Measurements from ENCODE around the gene MALRD1.

The MALRD1 gene

DNA sequence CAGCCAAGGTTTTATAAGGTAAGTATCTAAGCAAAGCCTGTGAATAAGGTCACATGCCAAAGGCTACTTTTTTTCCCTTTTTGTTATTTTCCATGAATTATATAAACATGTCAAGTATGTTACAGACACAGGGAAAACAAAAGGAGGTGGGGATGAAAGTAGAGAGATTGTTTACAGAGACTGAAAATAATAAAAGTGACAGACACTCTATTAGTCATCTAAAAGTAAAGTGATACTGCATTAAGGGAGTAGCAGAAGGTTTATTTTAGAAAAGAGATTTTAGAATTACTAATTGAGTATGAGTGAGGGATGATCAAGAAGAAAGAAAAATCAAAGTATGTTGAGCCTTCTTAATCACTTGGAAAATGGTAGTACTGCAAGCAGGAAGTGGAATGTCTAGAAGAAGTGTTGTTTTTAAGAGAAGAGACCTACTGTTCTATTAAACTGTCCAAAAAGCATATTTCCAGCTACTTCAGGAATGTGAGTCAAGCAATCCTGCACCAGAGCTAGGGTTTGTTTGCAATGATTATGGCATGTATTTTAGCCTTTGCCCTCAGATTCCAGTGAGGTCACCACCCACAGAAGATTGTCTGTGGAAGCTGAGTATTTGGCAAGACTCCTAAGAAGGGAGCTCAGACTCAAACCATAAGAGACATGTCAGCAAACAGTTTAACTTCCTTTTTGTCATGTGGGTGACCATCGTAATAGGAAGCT is 589.7 kb downstream of the MALRD1 start:
- DNase-seq (ENCODE audit: low read depth in 2 of 2, low spot score in 1 of 2) = no peak

GRCh38 chr10:19638896-19639233 is 590.3 kb downstream of the MALRD1 start:
- no peak for DNase-seq (ENCODE audit: low read depth in 2 of 2, low spot score in 1 of 2)

DNA sequence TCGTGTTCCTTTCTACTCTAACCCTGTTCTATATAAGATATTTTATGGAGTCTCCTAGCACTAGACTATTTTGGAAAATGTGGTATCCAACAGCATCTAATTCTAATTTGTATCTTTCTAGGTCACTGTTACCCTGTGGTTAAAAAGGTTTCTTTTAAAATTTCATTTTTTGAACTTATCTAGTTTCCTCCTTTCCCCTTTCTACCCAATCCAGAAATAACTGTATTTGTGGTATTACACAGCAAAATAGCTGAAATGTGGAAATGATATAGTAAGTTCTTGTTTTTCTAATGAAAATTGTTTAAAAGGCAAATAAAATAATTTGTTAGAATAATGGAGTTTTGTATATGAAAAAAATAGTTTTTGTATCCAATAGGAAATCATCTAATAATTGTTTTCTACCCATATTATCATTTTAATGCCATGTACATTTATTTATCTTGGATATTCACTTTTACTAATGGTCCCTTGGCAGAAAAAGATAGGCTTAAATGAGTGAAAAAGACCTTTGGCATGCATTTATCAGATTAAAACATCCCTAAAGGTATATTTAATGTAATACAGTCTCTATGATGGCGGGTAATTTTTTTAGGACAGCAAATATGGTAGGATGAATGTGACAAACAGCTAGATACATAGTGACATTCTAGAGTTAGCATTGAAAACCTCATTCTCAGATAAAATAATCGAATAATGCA is 592.1 kb downstream of the MALRD1 start:
- no peak for DNase-seq (ENCODE audit: low read depth in 2 of 2, low spot score in 1 of 2)

- no peak for DNase-seq (ENCODE audit: low read depth in 2 of 2, low spot score in 1 of 2)
These were observed 602.9 kb downstream of the MALRD1 start for GRCh38 chr10:19651549-19651948.

GRCh38 chr10:19652750-19653149 is 604.1 kb downstream of the MALRD1 start:
- DNase-seq (ENCODE audit: low read depth in 2 of 2, low spot score in 1 of 2) = no peak

DNA sequence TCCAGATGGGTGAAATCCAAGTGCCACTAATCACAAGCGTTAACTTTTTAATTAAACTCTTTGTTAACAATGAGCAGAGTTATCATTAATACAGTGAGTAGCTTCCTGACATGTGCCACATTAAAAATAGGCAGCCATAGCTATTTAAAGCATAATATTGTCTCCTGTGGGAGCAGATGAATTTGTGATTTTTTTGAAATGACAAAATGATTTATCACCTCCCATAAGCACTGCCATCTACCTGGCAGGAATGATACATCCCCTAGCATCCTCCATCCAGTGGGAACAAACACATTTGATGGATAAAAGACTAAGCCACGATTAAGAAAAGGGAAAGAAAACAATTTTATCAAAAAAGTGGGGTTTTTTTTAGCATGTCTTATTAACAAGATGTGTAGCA is 605.3 kb downstream of the MALRD1 start:
- DNase-seq (ENCODE audit: low read depth in 2 of 2, low spot score in 1 of 2) = no peak

GRCh38 chr10:19654576-19654975 is 606.0 kb downstream of the MALRD1 start:
- DNase-seq (ENCODE audit: low read depth in 2 of 2, low spot score in 1 of 2) = no peak

DNA sequence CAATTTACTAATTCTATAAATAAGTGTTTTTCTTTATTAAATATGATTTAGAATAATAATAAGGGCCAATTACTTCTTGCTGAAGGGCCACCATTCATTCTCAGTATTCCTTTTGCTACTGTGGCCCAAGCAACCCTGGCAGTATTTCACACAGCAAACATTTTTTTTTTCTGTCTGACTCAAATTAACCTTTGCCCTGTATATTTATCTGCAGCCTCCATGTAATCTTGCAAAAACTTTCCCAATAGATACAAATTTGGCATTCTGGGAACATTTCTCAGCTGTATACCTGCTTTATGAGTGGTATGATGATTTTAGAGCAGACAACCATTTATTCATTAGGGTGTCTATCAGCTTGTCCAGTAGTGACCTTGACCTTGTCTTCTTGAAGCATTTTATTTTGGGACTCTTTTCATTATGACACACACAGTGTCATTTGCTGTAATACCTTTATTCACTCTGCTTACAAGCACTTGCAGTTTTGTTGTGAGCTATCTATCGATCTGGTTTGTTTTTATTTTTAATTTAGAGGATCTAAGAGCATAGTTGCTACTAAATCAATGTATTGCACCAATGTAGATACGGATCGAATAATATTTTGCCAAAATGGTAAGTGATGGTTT is 607.9 kb downstream of the MALRD1 start:
- DNase-seq (ENCODE audit: low read depth in 2 of 2, low spot score in 1 of 2) = no peak

- no peak for DNase-seq (ENCODE audit: low read depth in 2 of 2, low spot score in 1 of 2)
These were observed 609.5 kb downstream of the MALRD1 start for GRCh38 chr10:19658131-19658530.

DNA sequence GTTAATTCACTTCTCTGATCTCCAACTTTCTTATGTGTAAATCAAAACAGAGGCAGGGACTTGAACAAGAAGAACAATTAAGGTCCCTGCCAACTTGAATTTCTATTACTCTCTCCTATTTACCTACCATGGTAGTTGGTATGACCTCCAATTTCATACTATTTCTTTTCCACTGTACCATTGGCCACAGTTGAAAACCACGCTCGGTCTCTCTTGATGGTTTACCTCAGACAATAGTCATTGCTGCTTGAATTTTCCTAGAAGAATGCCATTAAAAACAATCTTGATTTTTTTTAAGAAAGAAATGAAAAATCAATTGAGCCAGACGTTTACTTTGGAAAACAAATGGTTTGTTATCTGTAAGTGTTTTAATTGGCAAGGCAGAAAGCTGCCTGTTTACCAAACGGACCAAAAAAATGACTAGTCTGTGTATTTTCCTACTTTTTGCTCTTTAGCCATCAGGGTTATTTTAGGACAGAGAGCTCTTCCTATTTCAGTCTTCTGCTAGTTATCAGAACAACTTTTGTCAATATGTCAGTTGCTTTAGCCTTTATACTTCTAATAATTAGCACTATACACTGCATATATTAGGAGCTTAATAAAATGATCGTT is 610.1 kb downstream of the MALRD1 start:
- DNase-seq (ENCODE audit: low read depth in 2 of 2, low spot score in 1 of 2) = no peak

GRCh38 chr10:19659920-19660655 is 611.5 kb downstream of the MALRD1 start:
- no peak for DNase-seq (ENCODE audit: low read depth in 2 of 2, low spot score in 1 of 2)

- DNase-seq (ENCODE audit: low read depth in 2 of 2, low spot score in 1 of 2) = no peak
These were observed 614.7 kb downstream of the MALRD1 start for GRCh38 chr10:19663344-19663743.

DNA sequence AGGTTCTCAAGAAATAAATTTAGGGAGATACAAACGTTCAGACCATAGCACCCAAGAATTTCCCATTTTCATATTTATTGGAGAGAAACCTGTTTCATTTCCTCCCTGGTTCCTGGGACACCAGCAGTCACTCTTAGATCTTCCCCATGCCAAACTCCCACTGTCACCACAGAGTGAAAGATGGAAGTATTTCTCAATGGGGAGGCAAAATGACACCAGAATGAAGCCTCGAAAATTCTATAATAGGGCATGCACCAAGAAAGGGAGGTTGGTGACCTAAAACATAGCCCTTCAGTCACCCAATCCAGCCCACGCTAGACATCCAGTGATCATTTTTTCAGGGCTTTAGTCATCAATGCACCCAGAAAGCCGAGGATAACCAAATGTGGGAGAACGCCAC is 619.5 kb downstream of the MALRD1 start:
- DNase-seq (ENCODE audit: low read depth in 2 of 2, low spot score in 1 of 2) = no peak

DNA sequence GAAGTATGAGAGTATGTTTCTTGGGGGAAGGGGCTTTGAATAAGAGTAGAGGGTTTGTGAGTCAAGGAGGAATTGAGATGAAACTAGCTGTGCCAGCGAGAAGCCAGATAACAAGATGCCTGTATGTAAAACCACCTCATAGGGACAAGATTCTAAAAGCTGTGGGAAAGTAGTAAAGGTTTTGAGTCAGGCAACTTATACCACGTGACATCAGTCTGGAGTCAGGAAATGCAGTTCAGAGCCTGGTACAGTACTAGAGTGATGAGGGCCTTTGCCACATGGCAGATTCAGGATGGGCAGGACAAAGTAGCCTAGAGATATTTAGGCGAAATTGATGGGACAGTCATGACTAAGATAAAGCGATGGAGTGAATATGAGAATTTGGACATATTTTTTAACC is 627.5 kb downstream of the MALRD1 start:
- no peak for DNase-seq (ENCODE audit: low read depth in 2 of 2, low spot score in 1 of 2)

- no peak for DNase-seq (ENCODE audit: low read depth in 2 of 2, low spot score in 1 of 2)
These were observed 634.8 kb downstream of the MALRD1 start for GRCh38 chr10:19683356-19683755.

DNA sequence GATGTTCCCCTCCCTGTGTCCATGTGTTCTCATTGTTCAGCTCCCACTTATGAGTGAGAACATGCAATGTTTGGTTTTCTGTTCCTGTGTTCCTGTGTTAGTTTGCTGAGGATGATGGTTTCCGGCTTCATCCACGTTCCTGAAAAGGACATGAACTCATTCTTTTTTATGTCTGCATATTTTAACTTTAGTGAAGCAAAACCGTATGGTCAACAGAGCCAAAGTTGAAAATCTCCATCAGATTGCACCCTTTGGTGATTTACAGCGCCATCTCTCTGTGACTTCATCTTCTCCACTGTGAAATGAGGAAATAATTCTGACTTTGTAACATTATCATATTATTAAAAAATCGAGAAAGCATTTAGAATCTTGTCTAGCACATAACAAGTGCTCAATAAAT is 635.4 kb downstream of the MALRD1 start:
- no peak for DNase-seq (ENCODE audit: low read depth in 2 of 2, low spot score in 1 of 2)

DNA sequence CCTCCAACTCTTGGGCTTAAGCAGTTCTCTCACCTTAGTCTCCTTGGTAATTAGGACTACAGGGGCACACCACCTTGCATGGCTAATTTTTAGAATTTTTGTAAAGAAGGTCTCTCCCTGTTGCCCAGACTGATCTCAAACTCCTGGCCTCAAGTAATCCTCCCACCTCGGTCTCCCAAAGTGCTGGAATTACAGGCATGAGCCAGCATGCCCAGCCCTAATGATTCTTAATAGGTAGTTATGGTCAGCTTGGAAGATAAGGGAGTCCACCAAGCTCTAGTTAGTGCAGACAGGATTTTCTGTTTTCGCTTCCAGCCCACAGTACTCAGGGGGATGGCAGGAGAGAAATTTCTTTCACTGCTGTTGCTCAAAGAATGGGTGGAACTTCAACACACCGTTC is 639.7 kb downstream of the MALRD1 start:
- DNase-seq (ENCODE audit: low read depth in 2 of 2, low spot score in 1 of 2) = no peak

- DNase-seq (ENCODE audit: low read depth in 2 of 2, low spot score in 1 of 2) = no peak
These were observed 640.6 kb downstream of the MALRD1 start for GRCh38 chr10:19689231-19689630.

GRCh38 chr10:19699299-19699698 is 650.7 kb downstream of the MALRD1 start:
- DNase-seq (ENCODE audit: low read depth in 2 of 2, low spot score in 1 of 2) = no peak

DNA sequence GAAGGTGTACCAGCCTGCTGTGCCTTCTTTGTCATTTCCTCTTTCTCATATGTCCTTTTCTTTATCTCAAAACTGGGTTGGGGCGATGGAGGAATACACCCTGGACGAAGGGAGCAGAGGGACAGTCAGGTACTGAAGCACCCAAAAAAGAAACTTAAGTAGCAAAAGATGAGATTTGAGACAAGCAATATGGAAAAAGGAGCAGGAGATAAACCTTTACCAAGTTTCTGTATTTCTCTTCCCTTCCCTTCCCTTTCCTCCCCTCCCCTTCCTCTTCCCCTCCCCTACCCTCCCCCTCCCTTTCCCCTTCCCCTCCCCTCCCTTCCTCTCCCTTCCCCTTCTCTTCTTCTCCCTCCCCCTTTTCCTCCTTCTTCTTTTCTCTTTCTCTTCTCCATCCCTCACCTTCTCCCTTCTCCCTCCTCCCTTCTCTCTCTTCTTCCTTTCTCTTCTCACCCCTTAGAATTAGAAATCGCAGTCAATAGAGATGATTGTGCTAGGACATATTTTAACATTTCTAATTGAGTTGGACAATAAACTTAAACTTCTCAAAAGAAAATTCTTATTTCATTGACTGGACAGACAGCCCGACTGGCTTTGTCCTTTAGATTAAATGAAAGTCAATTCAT is 652.9 kb downstream of the MALRD1 start:
- no peak for DNase-seq (ENCODE audit: low read depth in 2 of 2, low spot score in 1 of 2)

DNA sequence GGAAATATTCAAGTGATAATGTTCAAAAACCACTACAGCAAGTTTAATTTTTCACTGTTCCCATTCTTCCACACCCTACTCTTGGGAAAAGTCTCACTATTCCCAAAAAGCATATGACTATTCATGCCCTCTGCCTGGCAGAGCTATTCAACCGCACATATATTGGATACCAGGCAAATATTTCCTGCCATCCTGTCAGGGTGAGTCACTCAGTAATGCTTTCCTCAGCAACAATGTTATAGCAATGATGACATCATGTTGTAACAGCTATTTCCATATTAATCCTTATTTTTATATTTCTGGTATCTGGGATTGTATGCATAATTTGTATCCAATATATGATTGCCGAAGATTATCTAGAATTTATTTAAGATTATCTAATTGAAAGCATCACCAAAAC is 653.6 kb downstream of the MALRD1 start:
- no peak for DNase-seq (ENCODE audit: low read depth in 2 of 2, low spot score in 1 of 2)
